Activated CD8-positive, alpha-beta memory T cell treated with anti-CD3 and anti-CD28 coated beads, Interleukin-2, amount 50 U/mL, for 1 hour (primary cell): Measurements from ENCODE around the gene KIF27.
A peak's percentile ranks its signal among the peaks of the same experiment; 100 is the strongest.
"Not testable (repeated sequence)": the region's sequence is repeated elsewhere in the genome, so short reads cannot be mapped to it uniquely, and the experiment has no call there.

Experiments
- DNase-seq: peaks from one replicate; pipeline ENCODE4 v3.0.0-alpha.2; 2020; ENCODE audit errors: extremely low read depth

Gene KIF27

GRCh38 chr9:83933790-83934189, 12.6 kb upstream of the KIF27 start:
- DNase-seq = no peak

- DNase-seq = no peak
Measured at GRCh38 chr9:83932851-83933250, 11.6 kb upstream of the KIF27 start.

GRCh38 chr9:83932011-83932410, 10.8 kb upstream of the KIF27 start:
- DNase-seq = no peak

GRCh38 chr9:83930881-83931280, 9.6 kb upstream of the KIF27 start:
- DNase-seq = no peak

GRCh38 chr9:83927591-83927990, 6.4 kb upstream of the KIF27 start:
- no peak for DNase-seq

GRCh38 chr9:83920469-83920926, 734 bp downstream of the KIF27 start:
- DNase-seq = no peak

GRCh38 chr9:83919111-83919510, 2.1 kb downstream of the KIF27 start:
- no peak for DNase-seq

GRCh38 chr9:83912194-83912593, 9.0 kb downstream of the KIF27 start:
- DNase-seq = not testable (repeated sequence)

- DNase-seq = no peak
Measured at GRCh38 chr9:83906144-83906543, 15.1 kb downstream of the KIF27 start.

GRCh38 chr9:83900615-83901014, 20.6 kb downstream of the KIF27 start:
- DNase-seq = not testable (repeated sequence)

- not testable (repeated sequence) for DNase-seq
Measured at GRCh38 chr9:83894301-83894700, 26.9 kb downstream of the KIF27 start.

GRCh38 chr9:83886498-83886897, 34.7 kb downstream of the KIF27 start:
- not testable (repeated sequence) for DNase-seq

- not testable (repeated sequence) for DNase-seq
Measured at GRCh38 chr9:83885559-83886240, 35.5 kb downstream of the KIF27 start.

- not testable (repeated sequence) for DNase-seq
Measured at GRCh38 chr9:83881687-83882408, 39.4 kb downstream of the KIF27 start.

- not testable (repeated sequence) for DNase-seq
Measured at GRCh38 chr9:83875559-83875958, 45.7 kb downstream of the KIF27 start.

- not testable (repeated sequence) for DNase-seq
Measured at GRCh38 chr9:83849895-83850294, 71.3 kb downstream of the KIF27 start.

GRCh38 chr9:83837070-83837643, 84.1 kb downstream of the KIF27 start:
- DNase-seq = not testable (repeated sequence)

GRCh38 chr9:83830426-83831071, 90.7 kb downstream of the KIF27 start:
- DNase-seq = not testable (repeated sequence)

- DNase-seq = not testable (repeated sequence)
Measured at GRCh38 chr9:83824986-83825623, 96.1 kb downstream of the KIF27 start.

GRCh38 chr9:83817356-83818278, 103.6 kb downstream of the KIF27 start, which contains the start of gene GKAP1:
Gene GKAP1, minus strand, starts transcription at chr9:83817769. Its CDS starts 11,252 bp downstream, at chr9:83806517.
- peak; percentile 65 for DNase-seq

- DNase-seq = not testable (repeated sequence)
Measured at GRCh38 chr9:83817011-83817355, 104.2 kb downstream of the KIF27 start.
